Measurements from ENCODE around the gene KCNMB3.
"Not testable (repeated sequence)": the region's sequence is repeated elsewhere in the genome, so short reads cannot be mapped to it uniquely, and the experiment has no call there.

KCNMB3 gene

DNA sequence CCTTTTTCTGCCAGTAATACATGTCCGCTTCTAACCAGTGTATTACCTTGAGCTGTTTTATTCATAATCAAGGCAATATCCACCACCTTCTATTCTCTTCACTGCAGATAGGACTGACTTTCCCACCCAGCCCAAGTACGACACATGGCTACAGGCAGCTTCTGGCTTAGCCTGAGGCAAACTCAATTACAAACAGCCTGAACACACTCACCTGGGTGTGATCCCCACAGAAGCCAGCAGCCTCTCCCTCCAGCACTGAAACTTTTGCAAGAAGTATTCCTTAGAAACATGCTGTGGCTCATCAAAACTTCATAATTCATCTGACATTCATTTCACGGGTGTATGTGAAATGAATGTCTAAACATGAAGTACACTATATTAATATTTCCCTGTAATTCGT lies 13.5 kb upstream of the KCNMB3 start:
- no peak for DNase-seq

DNA sequence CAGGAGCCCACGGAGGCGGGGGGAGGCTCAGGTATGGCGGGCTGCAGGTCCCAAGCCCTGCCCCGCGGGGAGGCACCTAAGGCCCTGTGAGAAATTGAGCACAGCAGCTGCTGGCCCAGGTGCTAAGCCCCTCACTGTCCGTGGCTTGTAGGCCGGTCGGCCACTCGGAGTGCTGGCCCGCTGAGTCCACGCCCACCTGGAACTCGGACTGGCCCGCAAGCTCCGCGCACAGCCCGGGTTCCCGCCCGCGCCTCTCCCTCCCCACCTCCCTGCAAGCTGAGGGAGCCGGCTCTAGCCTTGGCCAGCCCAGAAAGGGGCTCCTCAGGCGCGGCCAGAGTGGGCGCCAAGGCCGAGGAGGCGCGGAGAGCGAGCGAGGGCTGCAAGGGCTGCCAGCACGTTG lies 12.2 kb upstream of the KCNMB3 start:
- no peak for DNase-seq

GRCh38 chr3:179260949-179261765 lies 10.2 kb upstream of the KCNMB3 start:
- DNase-seq = peak; percentile 71

DNA sequence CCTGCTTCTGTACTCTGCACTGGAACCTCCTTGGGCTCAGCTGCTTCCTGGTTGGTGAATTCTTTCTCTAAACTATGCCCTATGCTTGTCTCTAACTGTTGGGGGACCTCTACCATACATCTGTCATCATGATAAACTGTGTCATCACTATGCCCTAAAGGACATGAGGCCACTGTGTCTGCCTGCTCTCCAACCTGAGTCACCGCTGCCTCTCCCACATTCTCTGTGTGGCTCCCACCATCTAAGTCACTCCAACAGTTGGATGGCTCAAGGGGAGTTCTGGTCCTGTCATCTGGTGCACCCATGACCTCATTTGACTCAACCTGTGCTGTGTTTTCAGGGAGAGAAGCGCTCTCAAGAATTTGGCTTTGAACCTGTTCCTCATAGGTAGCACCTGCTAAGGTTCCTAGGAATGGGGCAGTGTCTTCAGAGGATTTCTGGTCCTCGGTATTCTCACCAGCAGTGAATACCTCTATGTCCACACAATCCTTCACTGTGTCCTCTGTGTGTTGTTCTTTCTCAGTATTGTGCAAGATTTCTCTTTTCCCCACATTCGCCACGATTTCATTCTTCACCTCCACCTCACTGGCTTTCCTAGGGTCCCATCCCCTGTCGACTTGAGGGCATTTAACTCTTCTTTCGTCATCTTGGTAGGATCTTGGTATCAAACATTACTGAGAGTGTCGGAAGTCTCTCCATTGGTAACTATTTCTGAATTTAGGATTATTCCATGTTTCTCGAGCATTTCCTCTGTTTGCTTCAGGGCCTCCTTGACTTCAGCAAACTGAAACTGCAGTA lies 9.2 kb upstream of the KCNMB3 start:
- not testable (repeated sequence) for DNase-seq

DNA sequence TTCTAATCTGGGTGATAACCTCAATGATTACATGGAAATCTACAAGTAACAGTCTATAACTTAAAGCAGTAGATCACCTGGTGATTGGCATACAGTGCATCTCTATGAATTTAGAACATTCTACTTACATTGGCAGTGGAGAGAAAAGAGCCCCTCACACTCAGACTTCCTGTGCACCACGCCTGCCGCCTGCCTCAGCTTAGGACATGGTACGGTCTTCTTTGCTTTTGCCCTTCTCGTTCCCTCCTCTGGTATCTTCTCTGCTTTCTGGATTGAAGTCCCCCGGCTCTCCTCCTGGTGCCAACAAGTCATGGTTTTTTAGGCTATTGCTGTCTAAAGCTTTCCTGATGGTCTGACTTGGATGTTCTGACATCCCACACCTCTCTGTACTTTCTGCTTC lies 7.9 kb upstream of the KCNMB3 start:
- no peak for DNase-seq

DNA sequence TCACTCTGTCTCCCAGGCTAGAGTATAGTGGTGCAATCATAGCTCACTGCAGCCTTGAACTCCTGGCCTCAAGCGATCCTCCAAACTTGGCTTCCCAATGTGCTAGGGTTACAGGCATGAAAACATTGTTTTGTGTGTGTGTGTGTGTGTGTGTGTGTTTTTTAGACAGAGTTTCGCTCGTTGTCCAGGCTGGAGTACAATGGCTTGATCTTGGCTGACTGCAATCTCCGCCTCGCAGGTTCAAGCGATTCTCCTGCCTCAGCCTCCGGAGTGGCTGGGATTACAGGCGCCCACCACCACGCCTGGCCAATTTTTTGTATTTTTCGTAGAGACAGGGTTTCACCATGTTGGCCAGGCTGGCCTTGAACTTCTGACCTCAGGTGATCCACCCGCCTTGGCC lies 6.8 kb upstream of the KCNMB3 start:
- DNase-seq = not testable (repeated sequence)

- DNase-seq = no peak
These were observed 5.9 kb upstream of the KCNMB3 start for GRCh38 chr3:179256813-179257212.

GRCh38 chr3:179247289-179248015 lies 3.5 kb downstream of the KCNMB3 start:
- no peak for DNase-seq

GRCh38 chr3:179244878-179245277 lies 6.0 kb downstream of the KCNMB3 start:
- DNase-seq = peak; percentile 54

DNA sequence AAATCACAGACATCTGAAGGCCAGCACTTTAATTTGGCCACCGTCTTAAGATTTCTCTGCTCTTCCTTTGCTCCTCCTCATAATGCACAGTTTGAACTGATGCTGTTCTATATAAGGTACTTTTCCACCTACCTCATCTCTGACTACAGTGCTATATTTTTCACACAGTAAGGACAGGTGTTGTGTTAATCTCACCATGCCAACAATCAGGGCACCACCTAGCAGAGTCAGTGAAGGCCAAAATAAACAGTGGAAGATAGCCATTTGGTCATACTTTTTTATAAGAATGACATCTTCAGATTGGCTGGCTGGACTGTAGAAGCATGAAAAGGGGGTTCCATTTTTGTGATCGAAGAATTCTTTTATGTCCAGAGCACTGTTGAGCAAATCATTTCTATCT lies 8.1 kb downstream of the KCNMB3 start:
- DNase-seq = not testable (repeated sequence)

- DNase-seq = not testable (repeated sequence)
These were observed 10.6 kb downstream of the KCNMB3 start for GRCh38 chr3:179240299-179240698.

DNA sequence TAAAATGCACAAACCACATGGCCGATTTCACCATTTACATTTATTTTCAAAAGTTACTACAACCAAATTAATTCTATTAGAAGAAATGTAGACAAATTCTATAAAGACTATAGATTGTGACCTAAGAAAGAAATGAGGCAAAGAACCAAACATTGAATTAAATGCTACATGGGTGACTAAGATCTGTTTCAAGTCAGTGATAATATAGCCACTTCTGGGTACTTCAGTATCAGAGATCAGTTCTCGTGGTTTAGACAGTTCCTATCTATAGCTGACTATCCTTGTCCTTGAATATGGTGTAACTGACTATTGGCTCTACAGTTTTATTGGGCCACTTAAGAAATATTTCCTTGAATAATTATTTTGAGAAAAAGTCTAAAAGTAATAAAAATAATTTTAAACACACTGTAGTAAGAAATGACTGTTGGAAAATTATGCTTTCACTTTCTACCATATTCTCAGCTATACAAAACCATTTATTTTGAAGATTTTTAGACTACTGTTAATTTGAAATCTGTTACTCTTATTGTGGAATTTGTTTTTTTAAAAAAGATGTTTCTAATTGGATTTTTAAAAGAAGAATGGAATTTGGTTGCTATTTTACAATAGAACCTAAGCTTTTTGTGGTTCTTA lies 14.1 kb downstream of the KCNMB3 start:
- DNase-seq = no peak

DNA sequence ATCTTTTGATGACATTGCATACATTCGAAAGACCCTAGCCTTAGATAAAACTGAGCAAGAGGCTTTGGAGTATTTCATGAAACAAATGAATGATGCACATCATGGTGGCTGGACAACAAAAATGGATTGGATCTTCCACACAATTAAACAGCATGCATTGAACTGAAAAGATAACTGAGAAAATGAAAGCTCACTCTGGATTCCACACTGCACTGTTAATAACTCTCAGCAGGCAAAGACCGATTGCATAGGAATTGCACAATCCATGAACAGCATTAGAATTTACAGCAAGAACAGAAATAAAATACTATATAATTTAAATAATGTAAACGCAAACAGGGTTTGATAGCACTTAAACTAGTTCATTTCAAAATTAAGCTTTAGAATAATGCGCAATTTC lies 16.7 kb downstream of the KCNMB3 start:
- peak; percentile 16 for DNase-seq

- no peak for DNase-seq
These were observed 17.9 kb downstream of the KCNMB3 start for GRCh38 chr3:179233043-179233442.

DNA sequence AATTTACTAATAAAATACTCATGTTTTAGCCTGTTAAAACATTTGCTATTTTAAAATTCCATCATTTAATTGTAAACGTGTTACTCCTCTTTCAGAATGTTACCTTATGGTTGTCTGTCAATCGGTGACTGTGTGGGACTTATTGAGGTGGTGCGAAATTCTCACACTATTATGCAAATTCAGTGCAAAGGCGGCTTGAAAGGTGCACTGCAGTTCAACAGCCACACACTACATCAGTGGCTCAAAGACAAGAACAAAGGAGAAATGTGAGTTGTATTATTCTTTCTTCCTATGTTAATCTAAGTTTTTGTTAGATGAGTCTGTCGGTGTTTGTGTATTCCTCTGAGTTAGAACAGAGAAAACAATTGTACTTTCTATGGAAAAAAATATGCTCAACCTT lies 21.7 kb downstream of the KCNMB3 start:
- no peak for DNase-seq

- peak; percentile 3 for DNase-seq
These were observed 23.6 kb downstream of the KCNMB3 start for GRCh38 chr3:179227349-179227748.

- DNase-seq = no peak
These were observed 26.3 kb downstream of the KCNMB3 start for GRCh38 chr3:179224584-179224983.

GRCh38 chr3:179223548-179223947 lies 27.4 kb downstream of the KCNMB3 start:
- DNase-seq = no peak

DNA sequence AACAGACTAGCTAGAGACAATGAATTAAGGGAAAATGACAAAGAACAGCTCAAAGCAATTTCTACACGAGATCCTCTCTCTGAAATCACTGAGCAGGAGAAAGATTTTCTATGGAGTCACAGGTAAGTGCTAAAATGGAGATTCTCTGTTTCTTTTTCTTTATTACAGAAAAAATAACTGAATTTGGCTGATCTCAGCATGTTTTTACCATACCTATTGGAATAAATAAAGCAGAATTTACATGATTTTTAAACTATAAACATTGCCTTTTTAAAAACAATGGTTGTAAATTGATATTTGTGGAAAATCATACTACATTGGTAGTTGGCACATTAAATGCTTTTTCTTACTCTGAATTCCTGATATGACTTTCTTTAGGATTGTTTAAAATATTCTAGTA lies 32.7 kb downstream of the KCNMB3 start:
- DNase-seq = not testable (repeated sequence)

DNA sequence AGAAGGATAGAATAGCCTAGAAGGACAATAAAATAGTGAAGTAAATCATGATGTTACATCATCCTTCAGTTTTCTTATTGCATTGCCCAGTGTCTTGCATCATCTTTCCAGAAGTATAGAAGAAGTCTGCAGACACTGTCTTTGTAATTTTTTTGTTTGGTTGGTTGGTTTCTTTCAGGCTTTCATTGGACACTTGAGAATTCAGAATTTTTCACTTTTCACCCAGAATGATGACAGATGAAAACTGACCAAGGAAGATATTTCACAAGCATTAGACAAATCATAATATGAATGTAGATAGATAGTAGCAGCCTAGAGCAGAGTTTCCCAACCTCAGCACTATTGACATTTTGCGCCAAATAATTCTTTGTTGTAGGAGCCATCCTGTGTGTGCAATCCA lies 35.4 kb downstream of the KCNMB3 start:
- DNase-seq = peak; percentile 35

DNA sequence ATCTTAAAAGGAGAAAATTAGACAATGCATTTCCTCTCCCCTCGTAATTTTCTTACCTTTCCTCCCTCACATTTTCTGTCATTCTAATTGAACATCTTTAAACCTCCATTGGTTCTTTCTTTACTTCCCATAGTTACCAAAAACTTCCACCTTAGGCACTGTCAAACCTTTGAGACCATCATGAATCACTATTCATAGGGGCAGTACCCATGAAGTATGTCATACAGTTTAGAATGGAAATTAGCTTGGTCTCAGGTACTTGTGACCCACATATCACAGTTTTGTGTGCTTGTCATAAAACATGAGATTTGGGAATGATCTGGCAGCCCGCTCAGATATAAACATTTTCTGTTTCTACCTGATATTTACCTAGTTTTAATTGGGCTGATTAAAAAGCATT lies 50.1 kb downstream of the KCNMB3 start:
- no peak for DNase-seq

DNA sequence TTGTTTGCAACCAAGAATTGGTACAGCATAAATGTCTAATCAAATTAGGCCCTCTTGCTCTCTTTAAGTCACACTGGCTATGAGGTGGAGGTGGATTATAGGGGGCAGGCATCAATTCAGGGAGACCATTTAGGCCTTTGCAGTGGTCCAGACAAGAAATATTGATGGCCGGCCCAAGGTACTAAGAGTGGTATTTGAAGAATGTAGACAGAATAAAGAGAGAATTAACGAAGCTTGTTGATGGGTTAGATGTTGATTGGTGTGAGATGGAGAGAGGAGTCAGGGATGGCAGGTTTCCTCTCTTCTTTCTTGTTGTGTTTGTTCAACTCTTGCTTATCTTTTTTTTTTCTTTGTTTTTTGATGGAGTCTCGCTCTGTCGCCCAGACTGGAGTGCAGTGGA lies 54.2 kb downstream of the KCNMB3 start:
- no peak for DNase-seq

- peak; percentile 73 for DNase-seq
These were observed 54.8 kb downstream of the KCNMB3 start for GRCh38 chr3:179196098-179196497.
